IPS DF 19.7 (cell line): ENCODE measurements around the gene KIFAP3.
"Not testable (repeated sequence)": the region's sequence is repeated elsewhere in the genome, so short reads cannot be mapped to it uniquely, and the experiment has no call there.

Experiments
- DNase-seq: peaks from one replicate; pipeline ENCODE4 v3.0.0-alpha.2; 2013; ENCODE audit warnings: low read depth, low spot score

Gene KIFAP3

DNA sequence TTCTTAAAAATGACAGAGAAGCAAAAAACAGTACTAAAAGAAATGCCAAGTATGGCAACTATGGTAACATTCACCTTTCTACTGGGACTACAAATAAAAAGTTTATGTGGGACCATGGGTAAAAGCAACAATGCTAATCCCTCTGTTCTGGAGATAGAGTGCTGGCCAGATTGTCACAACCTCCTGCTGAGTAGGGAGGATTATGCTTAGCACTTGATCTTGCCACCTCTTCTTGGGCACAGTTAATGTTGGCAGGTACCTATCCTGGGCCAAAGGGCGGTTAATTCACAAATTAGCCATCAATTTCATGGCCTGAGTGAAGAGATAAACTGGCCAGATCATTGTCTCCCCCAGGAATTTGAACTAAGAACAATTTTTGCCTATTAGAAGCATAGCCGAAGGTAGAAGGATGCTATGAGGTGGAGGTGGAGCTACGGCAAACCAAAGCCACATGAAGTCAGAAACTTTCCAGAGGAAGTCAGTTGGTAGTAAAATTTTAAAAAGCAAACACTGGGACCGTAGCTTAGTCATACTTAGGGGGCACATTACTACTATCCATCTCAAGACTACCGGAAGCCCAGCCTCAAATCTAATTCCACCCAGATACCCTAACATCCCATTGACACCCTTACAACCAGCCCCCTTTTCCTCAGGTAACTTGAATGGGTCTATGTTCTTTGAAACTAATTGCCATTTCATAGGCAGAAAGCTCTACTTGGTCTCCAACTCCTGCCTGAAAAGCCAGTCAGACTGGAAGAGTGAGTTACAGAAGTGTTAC is 183.5 kb downstream of the KIFAP3 start:
- no peak for DNase-seq

DNA sequence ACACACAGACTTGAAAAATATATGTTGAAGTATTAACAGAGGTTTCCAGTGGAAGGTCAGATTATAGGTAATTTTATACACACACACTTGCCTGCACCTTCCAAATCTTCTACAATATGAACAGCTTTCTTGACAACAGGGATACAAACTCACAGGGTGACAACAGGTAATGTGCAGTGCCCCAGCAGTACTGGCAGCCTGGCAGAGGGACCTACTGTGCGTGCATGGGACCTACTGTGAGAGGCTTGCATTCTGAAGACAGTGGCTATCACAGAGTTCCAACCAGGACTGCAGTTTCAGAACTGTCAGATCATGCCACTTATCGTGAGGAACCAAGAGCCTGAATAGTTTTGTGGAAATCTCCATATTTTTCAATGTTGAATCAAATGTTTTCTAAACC is 184.6 kb downstream of the KIFAP3 start:
- DNase-seq, result no peak

DNA sequence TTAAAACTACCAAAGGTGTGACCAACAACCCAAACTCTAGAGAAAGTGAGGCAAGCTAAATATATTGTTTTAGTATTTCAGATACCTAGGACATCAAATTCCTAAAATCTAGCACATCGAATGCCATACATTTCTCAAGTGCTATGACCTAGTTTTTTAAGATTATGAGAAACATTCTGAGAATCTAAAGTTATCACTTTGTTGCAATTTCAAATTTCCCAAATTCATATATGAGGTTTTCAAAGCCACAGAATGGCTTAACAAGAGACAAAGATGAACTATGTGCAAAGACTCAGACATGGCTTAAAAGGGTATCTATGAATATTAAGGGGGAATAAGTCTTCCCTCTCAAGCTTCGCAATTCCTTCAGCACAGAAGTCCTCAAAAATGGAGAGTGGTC is 187.6 kb downstream of the KIFAP3 start:
- no peak for DNase-seq

DNA sequence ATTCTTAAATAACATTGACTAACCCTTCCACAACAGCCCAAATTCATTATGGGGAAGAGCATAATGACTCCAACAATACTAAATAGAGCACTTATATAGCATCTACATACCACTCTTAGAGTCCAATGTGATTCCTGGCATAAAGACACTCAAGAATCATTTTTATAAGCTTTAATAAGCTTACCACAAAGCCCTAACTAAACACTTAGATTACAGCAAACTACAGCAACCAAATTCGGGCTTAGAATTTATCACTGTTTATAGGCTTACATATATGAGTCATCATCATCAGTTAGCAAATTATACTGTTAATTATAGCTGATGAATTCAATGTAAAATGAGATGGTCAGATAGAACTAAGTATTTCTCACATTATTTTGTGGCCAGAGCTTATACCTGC is 188.1 kb downstream of the KIFAP3 start:
- no peak for DNase-seq

DNA sequence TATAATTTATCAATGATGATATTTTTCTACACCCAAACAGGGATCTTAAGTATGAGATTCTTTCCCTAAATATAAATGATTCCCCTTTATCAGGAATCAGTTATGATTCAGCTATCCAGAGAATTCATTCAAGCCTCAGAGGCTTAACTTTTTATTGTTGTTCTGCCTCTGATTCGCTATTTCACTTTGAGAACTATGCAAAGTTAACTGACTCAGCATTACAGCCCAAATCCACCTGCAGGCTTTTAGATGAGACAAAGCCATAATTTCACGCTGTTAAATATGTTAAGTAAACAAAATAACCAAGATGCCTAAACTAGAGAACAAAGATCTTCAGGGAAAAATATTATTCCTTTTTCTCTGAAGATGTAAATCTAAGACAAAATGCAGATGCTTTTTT is 189.3 kb downstream of the KIFAP3 start:
- DNase-seq, result no peak

DNA sequence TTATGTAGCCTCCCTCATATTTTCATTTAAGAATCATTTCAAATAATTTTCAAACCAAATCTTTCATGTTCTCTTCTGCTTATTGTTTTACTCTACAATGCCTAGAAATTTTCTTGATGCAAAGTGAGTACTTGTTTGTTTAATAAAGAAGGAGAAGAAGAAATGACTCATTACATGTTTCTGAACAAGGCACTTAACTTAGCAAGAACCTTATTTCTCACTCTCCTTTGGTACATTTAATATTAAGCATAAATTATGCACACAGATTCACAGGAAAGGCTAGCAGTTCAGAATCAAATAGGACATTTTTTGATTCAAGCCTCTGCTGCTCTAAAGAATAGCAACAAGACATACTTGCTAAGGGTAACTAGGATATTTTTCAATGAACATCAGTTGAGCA is 189.9 kb downstream of the KIFAP3 start:
- no peak for DNase-seq

DNA sequence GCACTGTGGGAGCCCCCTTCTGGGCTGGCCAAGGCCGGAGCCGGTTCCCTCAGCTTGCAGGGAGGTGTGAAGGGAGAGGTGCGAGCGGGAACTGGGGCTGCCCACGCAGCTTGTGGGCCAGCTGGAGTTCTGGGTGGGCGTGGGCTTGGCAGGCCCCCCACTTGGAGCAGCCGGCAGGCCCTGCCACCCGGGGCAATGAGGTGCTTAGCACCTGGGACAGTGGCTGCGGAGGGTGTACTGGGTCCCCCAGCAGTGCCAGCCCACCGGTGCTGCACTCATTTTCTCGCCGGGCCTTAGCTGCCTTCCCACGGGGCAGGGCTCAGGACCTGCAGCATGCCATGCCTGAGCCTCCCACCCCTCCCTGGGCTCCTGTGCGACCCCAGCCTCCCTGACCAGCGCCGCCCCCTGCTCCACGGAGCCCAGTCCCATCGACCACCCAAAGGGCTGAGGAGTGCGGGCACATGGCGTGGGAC is 192.4 kb downstream of the KIFAP3 start:
- no peak for DNase-seq

DNA sequence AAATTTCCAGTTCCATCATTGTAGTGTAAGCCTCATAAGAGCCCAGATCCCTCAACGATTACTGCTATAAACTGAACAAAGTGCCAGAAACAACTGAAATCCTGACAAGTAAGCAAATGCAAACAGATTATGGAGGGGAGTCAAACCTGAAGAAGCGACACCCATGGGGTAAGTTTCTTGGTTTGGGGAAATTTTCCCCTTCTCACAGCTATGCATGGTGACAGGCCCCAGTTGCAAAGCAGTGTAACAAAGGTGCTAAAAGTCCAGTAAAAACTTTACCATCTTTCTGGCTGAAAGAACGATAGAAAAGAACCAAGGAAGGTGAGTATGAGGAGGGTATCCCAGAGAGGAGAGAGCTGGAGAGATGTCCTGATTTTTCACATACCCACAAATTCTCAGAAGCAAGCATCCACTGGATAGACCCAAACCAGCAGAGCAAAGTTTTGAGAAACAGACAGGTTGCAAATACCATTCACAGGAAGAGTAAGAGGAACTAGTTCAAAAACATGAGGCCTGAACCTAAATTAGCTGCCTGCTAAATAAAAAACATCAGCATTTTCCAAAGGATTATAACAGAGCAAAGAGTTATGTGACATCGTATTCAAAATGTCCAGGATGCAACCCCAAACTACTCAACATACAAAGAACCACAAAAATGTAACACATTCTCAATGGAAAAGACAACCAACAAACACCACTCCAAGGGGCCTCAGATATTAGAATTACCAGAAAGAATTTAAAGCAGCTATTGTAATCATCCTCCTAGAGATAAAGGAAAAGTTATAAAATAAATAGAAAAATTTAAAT is 195.3 kb downstream of the KIFAP3 start:
- no peak for DNase-seq

DNA sequence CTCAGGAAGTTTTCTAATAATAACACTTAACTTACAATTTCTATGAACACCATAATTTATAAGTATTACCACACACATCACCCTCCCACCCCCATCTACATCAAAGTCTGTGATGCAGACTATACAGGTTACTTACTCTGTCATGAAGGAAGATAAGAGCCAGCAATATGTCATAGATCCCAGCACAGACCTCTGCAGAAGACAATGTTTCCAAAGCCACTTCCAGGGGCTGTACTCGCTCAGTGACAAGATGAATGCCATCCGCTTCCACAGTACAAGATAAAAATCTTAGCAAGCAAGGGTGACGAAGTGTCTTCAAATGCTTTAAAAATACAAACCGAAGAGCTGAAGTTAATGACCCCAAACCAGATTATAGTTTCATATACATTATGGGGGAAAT is 196.0 kb downstream of the KIFAP3 start:
- no peak for DNase-seq

DNA sequence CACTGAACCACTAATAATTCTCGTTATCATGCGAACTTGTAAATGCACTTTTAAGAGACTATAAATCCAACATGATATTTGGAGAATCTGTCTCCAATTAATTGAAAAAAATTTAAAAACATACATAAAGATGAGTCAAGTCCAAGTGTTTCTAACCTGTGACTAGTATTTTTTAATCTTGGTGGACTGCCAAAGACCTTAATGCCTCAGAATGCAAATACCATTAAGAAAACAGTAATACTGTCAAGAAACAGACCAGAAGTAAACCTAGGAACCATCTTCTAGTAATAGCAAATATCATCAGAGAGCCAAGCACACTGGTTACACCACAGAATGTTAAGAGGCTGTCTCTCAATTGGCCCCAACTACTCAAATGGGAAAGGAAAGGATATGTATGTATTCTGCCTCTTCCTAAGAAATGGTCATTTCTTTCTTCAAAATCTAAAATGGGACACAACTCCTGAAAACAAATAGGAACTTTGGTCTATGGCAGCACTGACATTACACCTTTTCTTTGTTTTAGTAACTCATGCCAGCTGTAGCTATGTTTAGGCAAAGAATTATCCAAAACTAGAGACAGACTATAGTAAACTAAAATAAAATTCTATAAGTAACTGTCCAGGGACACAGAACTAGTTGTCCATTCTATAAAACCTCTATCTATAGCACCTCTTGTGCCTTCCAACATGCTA is 196.5 kb downstream of the KIFAP3 start:
- DNase-seq, result no peak

DNA sequence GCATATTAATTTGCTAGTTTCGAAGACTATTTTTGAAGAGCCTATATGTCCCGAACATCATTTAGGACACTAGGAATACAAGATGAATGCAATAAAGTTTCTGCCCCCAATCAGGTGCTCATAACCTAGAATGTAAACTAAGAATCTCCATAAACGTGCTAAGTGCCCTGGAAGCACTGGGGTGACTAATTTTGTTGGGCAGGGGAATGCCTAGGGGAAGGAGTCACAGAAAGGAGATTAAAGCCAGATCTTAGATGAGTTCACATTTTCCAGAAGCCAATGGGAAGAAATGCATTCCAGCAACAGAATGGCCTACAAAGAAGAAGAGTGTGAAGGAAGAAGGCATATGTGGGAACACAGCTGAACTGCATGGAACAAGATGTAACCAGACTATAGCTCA is 200.3 kb downstream of the KIFAP3 start:
- DNase-seq, result no peak

DNA sequence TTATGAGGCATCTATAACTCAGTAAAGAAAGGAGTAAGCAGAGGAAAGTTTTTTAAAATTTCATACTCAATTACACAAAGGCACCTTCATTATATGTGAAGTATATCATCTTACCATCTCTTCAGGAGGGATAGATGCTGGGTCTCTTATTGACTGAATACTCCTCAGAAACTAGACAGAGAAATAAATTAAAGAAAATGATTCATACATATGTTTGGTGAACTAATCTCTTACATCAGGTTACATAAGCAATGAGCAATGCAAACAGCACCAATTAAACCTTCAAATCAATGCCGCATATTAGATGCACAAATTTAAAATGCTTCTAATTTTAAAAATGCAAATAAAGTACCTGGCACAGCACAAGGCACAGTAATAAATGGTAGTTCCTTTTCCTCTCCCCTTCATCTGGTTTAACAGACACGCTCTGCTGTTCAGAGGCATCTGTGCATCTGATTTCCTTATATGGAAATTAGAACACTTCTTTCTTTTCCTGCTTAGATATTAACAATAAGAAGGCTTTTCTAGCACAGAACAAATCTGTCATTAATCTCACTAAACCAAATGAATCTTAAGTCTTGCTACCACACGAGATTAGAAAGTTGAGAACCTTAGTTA is 200.8 kb downstream of the KIFAP3 start:
- DNase-seq, result no peak

DNA sequence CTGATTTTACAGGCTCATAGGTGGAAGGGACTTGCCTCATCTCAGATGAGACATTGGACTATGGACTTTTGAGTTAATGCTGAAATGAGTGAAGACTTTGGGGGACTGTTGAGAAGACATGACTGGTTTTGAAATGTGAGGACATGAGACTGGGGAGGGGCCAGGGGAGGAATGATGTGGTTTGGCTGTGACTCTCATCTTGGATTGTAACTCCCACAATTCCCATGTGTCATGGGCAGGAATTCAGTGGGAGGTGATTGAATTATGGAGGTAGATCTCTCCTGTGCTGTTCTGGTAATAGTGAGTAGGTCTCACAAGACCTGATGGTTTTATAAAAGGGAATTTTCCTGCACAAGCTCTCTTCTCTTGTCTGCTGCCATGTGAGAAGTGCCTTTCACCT is 201.6 kb downstream of the KIFAP3 start:
- no peak for DNase-seq

DNA sequence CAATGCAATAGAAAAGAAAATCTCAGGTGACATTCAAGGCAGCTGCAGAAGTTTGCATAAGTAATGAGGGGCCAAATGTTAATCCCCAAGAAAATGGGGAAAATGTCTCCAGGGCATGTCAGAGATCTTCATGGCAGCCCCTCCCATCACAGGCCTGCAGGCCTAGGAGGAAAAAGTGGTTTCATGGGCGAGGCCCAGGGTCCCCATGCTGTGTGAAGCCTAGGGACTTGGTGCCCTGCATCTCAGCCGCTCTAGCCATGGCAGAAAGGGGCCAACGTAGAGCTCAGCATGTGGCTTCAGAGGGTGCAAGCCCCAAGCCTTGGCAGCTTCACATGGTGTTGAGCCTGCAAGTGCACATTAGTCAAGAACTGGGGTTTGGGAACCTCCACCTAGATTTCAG is 202.5 kb downstream of the KIFAP3 start:
- DNase-seq, result not testable (repeated sequence)
